Sigmoid colon (tissue), 4 donors: ENCODE data around the gene RINL.
A peak's percentile ranks its signal among the peaks of the same experiment; 100 is the strongest.

Experiments
- CTCF ChIP-seq, 4 experiments: fragments of 450-650 bp in 3 of 4; fragments of 200-600 bp in 1 of 4; IDR thresholded peaks; one replicate each; pipeline ENCODE4 v1.5.1; 2016 to 2019; ENCODE audit warnings: antibody characterized with exemption in 4 of 4, mild to moderate bottlenecking in 3 of 4, moderate library complexity in 2 of 4
- EP300 ChIP-seq, 4 donors: sonication (generic); formaldehyde crosslinking; IDR thresholded peaks; one replicate each; pipeline ENCODE4 v1.6.1; 2017; ENCODE audit warnings: antibody characterized with exemption in 4 of 4
- POLR2A ChIP-seq, 2 donors: fragments of 450-650 bp; IDR thresholded peaks; one replicate each; pipeline ENCODE4 v1.6.1; 2016; ENCODE audit warnings: antibody characterized with exemption in 2 of 2, mild to moderate bottlenecking in 2 of 2, moderate library complexity in 2 of 2

GRCh38 chr19:38869836-38870607 is 8.1 kb downstream of the RINL start:
- TF ChIP-seq CTCF (IDR thresholded peaks at IDR 0.05) (peak; percentile 59 to 88 (median 73)), EP300 (IDR thresholded peaks at IDR 0.05) (no peak), POLR2A (IDR thresholded peaks at IDR 0.05) (no peak)
